Panc1 (cell line): Measurements from ENCODE around the gene ARFGEF3. TPM values are rescaled to one million over a fixed set of nuclear protein-coding genes. Genes with fewer than 3 reads are reported as not detected.

ENCODE experiments used
- ATAC-seq: fragments of 200-7000 bp; cut with Tn5 transposase; 2 replicates; pipeline ENCODE4 v1.9.1; 2020; ENCODE audit warnings: mild to moderate bottlenecking, moderate library complexity
- BruUV-seq: library from RNA; stranded (reverse); fragments of 400-500 nt; replicated peaks from 2 replicates; lab custom pipeline; 2021; lab: Mats Ljungman, UMichigan
- CTCF ChIA-PET: fragments of 300-600 bp; sonication (Branson Sonifier 250); formaldehyde crosslinking; loops from one replicate; lab custom pipeline; 2022; ENCODE audit warnings: antibody characterized with exemption; lab: Charles Lee
- POLR2A ChIA-PET: fragments of 300-600 bp; sonication (Branson Sonifier 250); formaldehyde crosslinking; loops from one replicate; lab custom pipeline; 2022; ENCODE audit warnings: antibody characterized with exemption; lab: Charles Lee
- DNase-seq: peaks from one replicate; pipeline ENCODE4 v3.0.0-alpha.2; 2010; ENCODE audit warnings: low read depth, low spot score
- H3K27ac ChIP-seq: 2 replicates; pipeline ENCODE4 v1.5.1; 2011; ENCODE audit warnings: mild to moderate bottlenecking, low read length, inconsistent platforms
- H3K27me3 ChIP-seq: fragments of 200-500 bp; sonication (Bioruptor generic); 2 replicates; pipeline ENCODE4 v1.6.0; 2014; ENCODE audit warnings: low read length, inconsistent platforms; ENCODE audit not compliant: control insufficient read depth, insufficient read depth
- H3K36me3 ChIP-seq: fragments of 200-500 bp; sonication (Bioruptor generic); 2 replicates; pipeline ENCODE4 v1.5.1; 2014; ENCODE audit warnings: inconsistent platforms, mild to moderate bottlenecking, low read length, moderate library complexity; ENCODE audit not compliant: control insufficient read depth, insufficient read depth
- H3K4me1 ChIP-seq: 2 replicates; pipeline ENCODE4 v1.5.1; 2011; ENCODE audit warnings: inconsistent platforms, mild to moderate bottlenecking, low read length, moderate library complexity; ENCODE audit not compliant: control insufficient read depth, insufficient read depth
- H3K4me3 ChIP-seq, 2 experiments: 2 replicates each; pipeline ENCODE4 v1.5.1; 2011 to 2012; ENCODE audit warnings: low read depth in 2 of 2, low read length in 2 of 2, mild to moderate bottlenecking in 2 of 2, inconsistent platforms in 1 of 2, moderate library complexity in 1 of 2
- H3K9me3 ChIP-seq: fragments of 200-500 bp; sonication (Bioruptor generic); 2 replicates; pipeline ENCODE4 v1.5.1; 2014; ENCODE audit warnings: low read depth, mild to moderate bottlenecking, inconsistent platforms, low read length, moderate library complexity; ENCODE audit not compliant: control insufficient read depth, insufficient read depth
- POLR2AphosphoS5 ChIP-seq: IDR thresholded peaks from 2 replicates; pipeline ENCODE4 v1.6.1; 2012; ENCODE audit warnings: mild to moderate bottlenecking, low read depth, low read length, moderate library complexity
- SIN3A ChIP-seq: IDR thresholded peaks from 2 replicates; pipeline ENCODE4 v1.6.1; 2012; ENCODE audit warnings: low read depth, mild to moderate bottlenecking, low read length, moderate library complexity, borderline replicate concordance; ENCODE audit not compliant: insufficient read depth
- in situ Hi-C: cut with HindIII; loops from 2 replicates; pipeline ENCODE4 v1.10.0; 2016; ENCODE audit warnings: low sequenced_read_pairs, low pct_unique_long_range_greater_than_20kb
- intact Hi-C: fragments of 100-400 bp; cut with micrococcal nuclease; formaldehyde crosslinking; loops from one replicate; pipeline ENCODE4 v1.10.0; 2022; ENCODE audit not compliant: unreplicated experiment
- total RNA-seq: library from RNA; stranded (reverse); gene quantifications from one replicate; pipeline ENCODE4 v1.2.1, GENCODE V29; 2021; ENCODE audit not compliant: unreplicated experiment
- TF ChIP-seq, protein P1 (sequence below), 2 experiments: IDR thresholded peaks; 2 replicates each; pipeline ENCODE4 v1.6.1; 2011 to 2012; ENCODE audit warnings: low read depth in 2 of 2, control low read depth in 1 of 2, low read length in 1 of 2, mild to moderate bottlenecking in 1 of 2, moderate library complexity in 1 of 2; ENCODE audit not compliant: insufficient read depth in 1 of 2
- TF ChIP-seq, protein P2 (sequence below): fragments of 450-650 bp; IDR thresholded peaks from 2 replicates; pipeline ENCODE4 v1.5.1; 2017; ENCODE audit warnings: mild to moderate bottlenecking

Gene ARFGEF3
- total RNA-seq, 1 experiment from 2014 or later, result 1.5 TPM

DNA sequence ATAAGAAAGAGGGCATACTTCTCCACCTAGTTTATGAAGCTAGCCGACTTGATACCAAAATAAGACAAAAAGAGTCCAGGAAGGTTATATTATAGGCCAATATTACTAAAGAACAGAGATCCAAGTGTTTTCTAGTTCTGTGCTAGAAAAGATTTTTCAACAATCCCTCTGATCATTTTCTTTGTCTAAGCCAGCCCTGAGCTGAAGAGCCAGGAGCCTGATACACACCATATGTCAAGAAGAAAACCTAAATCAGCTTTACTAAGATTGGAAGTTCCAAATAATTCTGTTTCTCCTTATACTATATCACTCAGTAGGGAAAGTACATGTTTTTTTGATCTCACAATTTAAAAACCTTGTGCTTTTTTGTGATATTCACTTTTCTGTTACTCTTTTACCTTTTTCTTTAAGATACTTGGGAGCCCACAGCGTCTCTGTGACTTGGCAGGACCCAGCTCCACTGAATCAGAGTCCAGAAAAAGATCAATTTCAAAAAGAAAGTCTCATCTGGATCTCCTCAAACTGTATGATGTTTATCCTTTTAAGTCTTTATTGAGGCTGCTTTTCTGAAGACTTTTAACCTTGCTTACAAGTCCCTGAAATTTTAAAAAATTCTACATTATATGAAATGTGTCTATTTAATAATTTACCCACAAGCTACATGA lies 99.5 kb downstream of the ARFGEF3 start:
- intact Hi-C loops, result no loop called here
- ATAC-seq (no peak), DNase-seq (no peak)
- Histone ChIP-seq H3K27me3 (peaks cover 7% of the 10 kb centered on the region; the same call in 1 of the 2 replicates), H3K27ac (no peak overlapping the region), H3K9me3 (no peaks in the 10 kb centered on the region), H3K4me1 (no peaks in the 10 kb centered on the region), H3K36me3 (no peaks in the 10 kb centered on the region), H3K4me3 (no peak overlapping the region)
- BruUV-seq, result no TSS peak
- CTCF ChIA-PET, result no interaction called here
- TF ChIP-seq, protein P1, sequence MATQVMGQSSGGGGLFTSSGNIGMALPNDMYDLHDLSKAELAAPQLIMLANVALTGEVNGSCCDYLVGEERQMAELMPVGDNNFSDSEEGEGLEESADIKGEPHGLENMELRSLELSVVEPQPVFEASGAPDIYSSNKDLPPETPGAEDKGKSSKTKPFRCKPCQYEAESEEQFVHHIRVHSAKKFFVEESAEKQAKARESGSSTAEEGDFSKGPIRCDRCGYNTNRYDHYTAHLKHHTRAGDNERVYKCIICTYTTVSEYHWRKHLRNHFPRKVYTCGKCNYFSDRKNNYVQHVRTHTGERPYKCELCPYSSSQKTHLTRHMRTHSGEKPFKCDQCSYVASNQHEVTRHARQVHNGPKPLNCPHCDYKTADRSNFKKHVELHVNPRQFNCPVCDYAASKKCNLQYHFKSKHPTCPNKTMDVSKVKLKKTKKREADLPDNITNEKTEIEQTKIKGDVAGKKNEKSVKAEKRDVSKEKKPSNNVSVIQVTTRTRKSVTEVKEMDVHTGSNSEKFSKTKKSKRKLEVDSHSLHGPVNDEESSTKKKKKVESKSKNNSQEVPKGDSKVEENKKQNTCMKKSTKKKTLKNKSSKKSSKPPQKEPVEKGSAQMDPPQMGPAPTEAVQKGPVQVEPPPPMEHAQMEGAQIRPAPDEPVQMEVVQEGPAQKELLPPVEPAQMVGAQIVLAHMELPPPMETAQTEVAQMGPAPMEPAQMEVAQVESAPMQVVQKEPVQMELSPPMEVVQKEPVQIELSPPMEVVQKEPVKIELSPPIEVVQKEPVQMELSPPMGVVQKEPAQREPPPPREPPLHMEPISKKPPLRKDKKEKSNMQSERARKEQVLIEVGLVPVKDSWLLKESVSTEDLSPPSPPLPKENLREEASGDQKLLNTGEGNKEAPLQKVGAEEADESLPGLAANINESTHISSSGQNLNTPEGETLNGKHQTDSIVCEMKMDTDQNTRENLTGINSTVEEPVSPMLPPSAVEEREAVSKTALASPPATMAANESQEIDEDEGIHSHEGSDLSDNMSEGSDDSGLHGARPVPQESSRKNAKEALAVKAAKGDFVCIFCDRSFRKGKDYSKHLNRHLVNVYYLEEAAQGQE (IDR thresholded peaks at IDR 0.05; ENCODE audit: insufficient read depth in 1 of 2, low read depth in 2 of 2, low read length in 1 of 2), result no peak
- POLR2A ChIA-PET, result no interaction called here
- in situ Hi-C loops, result no loop called here

DNA sequence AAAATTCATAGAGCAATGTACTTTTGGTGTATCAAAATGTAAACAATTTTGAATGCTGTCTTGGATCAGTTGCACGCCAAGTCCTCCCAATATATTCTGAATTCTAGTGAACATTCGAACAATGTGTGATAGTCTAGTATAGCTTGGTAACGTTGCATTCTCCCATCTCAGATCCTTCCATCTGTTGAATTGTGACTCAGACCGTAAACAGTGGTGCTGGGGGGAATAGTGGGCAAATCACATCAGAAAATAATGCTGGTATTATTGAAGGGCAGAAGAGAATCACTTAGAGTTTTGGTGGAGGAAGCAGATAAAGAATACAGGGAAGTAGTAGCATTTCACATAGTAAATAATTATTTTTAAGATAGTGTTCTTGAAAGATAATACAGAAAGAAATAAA lies 102.2 kb downstream of the ARFGEF3 start:
- H3K27me3 ChIP-seq, result peaks cover 7% of the 10 kb centered on the region; the same call in 1 of the 2 replicates
- TF ChIP-seq, protein P1 (IDR thresholded peaks at IDR 0.05; ENCODE audit: insufficient read depth in 1 of 2, low read depth in 2 of 2, low read length in 1 of 2), result no peak
- TF ChIP-seq, protein P2, sequence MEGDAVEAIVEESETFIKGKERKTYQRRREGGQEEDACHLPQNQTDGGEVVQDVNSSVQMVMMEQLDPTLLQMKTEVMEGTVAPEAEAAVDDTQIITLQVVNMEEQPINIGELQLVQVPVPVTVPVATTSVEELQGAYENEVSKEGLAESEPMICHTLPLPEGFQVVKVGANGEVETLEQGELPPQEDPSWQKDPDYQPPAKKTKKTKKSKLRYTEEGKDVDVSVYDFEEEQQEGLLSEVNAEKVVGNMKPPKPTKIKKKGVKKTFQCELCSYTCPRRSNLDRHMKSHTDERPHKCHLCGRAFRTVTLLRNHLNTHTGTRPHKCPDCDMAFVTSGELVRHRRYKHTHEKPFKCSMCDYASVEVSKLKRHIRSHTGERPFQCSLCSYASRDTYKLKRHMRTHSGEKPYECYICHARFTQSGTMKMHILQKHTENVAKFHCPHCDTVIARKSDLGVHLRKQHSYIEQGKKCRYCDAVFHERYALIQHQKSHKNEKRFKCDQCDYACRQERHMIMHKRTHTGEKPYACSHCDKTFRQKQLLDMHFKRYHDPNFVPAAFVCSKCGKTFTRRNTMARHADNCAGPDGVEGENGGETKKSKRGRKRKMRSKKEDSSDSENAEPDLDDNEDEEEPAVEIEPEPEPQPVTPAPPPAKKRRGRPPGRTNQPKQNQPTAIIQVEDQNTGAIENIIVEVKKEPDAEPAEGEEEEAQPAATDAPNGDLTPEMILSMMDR, result no peak
- TF ChIP-seq SIN3A (no peak), POLR2AphosphoS5 (no peak)
- no peak overlapping the region for H3K4me3 ChIP-seq
- H3K36me3 ChIP-seq, result no peaks in the 10 kb centered on the region
- intact Hi-C loops, result no loop called here
- ChIA-PET POLR2A (no interaction called here), CTCF (no interaction called here)
- DNase-seq (no peak), ATAC-seq (no peak)
- in situ Hi-C loops, result no loop called here
- H3K4me1 ChIP-seq, result no peaks in the 10 kb centered on the region
- no TSS peak for BruUV-seq
- H3K9me3 ChIP-seq, result no peaks in the 10 kb centered on the region
- H3K27ac ChIP-seq, result no peak overlapping the region
